ENCODE results near the gene DLG1. TPM values are rescaled to one million over a fixed set of nuclear protein-coding genes. Genes with fewer than 3 reads are reported as not detected.
"Not testable (repeated sequence)": the region's sequence is repeated elsewhere in the genome, so short reads cannot be mapped to it uniquely, and the experiment has no call there.

DLG1 gene
- total RNA-seq, 4 donors from 2014 or later: 136 to 221 (median 172) TPM

DNA sequence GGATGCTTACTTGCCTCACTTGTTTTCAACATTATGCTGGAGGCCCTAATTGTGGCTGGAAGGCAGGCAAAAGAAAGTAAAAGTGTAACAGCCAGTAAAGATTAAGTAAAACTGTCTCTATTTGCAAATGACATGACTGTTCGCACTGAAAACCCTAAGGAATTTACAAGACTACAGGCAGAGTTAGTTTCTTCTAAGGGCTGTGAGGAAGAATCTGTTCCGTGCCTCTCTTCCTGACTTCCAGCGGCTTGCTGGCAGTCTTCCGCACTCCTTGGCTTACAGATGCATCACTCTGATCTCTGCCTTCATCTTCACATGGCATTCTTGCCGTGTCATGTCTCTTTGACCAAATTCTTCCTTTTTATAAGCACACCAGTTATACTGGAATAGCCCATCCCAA, 86.1 kb downstream of the DLG1 start:
- Histone ChIP-seq H3K27me3 (no peaks in the 10 kb centered on the region), H3K27ac (no peak overlapping the region), H3K4me3 (no peak overlapping the region), H3K9me3 (no peaks in the 10 kb centered on the region), H3K36me3 (no peaks in the 10 kb centered on the region), H3K4me1 (no peaks in the 10 kb centered on the region)
- no peak for TF ChIP-seq CTCF (IDR thresholded peaks at IDR 0.05)
- no peak for TF ChIP-seq POLR2A (IDR thresholded peaks at IDR 0.05)
- no peak for DNase-seq

DNA sequence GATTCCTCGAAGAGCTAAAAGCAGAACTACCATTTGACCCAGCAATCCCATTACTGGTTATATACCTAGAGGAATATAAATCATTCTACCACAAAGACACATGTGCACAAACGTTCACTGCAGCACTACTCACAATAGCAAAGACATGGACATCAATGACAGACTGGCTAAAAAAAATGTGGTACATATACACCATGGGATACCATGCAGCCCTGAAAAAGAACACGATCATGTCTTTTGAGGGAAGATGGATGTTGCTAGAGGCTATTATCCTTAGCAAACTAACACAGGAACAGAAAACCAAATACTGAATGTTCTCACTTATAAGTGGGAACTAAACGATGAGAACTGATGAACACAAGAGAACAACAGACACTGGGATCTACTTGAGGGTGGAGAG, 86.7 kb downstream of the DLG1 start:
- H3K4me1 ChIP-seq, H3K27ac ChIP-seq, H3K4me3 ChIP-seq, DNase-seq, H3K36me3 ChIP-seq, H3K9me3 ChIP-seq, H3K27me3 ChIP-seq: not testable (repeated sequence)

DNA sequence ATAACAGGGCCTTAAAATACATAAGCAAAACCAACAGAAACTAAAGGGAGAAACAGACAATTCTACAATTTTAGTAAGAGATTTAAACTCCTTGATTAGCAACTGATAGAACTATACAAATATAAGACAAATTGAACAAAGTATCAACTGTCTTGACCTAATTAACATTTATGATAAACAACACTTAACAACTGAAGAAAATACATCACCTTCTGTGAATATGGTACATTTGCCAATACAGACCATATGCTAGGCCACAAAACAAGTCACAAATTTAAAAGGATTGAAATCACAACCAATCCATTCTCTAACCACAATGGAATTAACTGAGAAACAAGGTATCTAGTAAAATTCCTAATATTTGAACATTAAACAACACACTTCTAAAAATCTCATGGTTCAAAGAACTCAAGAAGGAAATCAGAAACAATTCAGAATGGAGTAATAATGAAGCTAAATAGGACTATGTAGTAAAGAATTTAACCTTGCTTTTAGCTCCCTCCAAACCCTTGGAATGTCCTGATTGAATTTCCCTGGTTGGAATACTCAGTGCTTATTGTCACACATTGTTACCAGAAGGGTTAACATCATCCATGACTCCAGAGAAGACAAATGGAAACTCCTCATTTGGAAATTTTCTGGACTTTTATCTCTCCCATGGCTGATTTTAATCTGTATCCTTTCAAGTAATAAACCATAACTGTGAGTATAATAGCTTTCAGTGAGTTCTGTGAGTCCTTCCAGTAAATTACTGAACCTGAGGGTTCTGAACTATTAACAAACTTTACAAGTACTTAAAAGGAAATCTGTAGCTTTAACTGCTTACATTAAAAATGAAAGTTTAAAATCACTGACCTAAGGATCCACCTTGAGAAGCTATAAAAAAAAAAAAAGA, 88.8 kb downstream of the DLG1 start:
- peaks cover 0 to 3% (median under 1%) of the 10 kb centered on the region in 4 donors for H3K4me1 ChIP-seq
- no peaks in the 10 kb centered on the region for H3K9me3 ChIP-seq
- TF ChIP-seq POLR2A (IDR thresholded peaks at IDR 0.05) (no peak), CTCF (IDR thresholded peaks at IDR 0.05) (no peak)
- H3K27me3 ChIP-seq: no peaks in the 10 kb centered on the region
- no peak overlapping the region for H3K27ac ChIP-seq
- H3K4me3 ChIP-seq: no peak overlapping the region
- H3K36me3 ChIP-seq: no peaks in the 10 kb centered on the region
- DNase-seq: no peak

DNA sequence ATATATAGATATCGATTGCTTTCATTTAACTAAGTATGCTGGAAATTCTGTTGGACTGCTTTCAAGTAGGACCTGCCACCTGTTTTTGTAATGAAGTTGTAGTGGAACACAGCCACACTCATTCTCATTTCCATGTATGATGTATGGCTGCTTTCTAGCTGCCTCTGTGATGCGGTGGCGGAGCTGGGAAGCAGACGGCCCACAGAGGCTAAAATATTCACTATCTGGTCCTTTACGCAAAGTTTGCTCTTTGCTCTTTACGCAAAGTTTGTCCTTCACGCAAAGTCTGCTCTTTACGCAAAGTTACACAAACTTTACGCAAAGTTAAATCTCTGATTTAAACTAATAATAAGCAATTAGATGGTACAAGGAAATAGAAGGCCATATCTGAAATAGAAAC, 91.5 kb downstream of the DLG1 start:
- Histone ChIP-seq H3K27me3 (no peaks in the 10 kb centered on the region), H3K4me3 (no peak overlapping the region), H3K36me3 (no peaks in the 10 kb centered on the region), H3K4me1 (peaks cover 0 to 3% (median 1%) of the 10 kb centered on the region in 4 donors), H3K27ac (no peak overlapping the region), H3K9me3 (no peaks in the 10 kb centered on the region)
- no peak for DNase-seq
- no peak for TF ChIP-seq POLR2A (IDR thresholded peaks at IDR 0.05)
- TF ChIP-seq CTCF (IDR thresholded peaks at IDR 0.05): no peak

GRCh38 chr3:197205675-197206074, 92.7 kb downstream of the DLG1 start:
- Histone ChIP-seq H3K27ac (no peak overlapping the region), H3K36me3 (no peaks in the 10 kb centered on the region), H3K9me3 (no peaks in the 10 kb centered on the region), H3K27me3 (no peaks in the 10 kb centered on the region), H3K4me1 (peaks cover 0 to 3% (median 1%) of the 10 kb centered on the region in 4 donors), H3K4me3 (no peak overlapping the region)
- DNase-seq: no peak
- TF ChIP-seq POLR2A (IDR thresholded peaks at IDR 0.05): no peak
- TF ChIP-seq CTCF (IDR thresholded peaks at IDR 0.05): no peak

DNA sequence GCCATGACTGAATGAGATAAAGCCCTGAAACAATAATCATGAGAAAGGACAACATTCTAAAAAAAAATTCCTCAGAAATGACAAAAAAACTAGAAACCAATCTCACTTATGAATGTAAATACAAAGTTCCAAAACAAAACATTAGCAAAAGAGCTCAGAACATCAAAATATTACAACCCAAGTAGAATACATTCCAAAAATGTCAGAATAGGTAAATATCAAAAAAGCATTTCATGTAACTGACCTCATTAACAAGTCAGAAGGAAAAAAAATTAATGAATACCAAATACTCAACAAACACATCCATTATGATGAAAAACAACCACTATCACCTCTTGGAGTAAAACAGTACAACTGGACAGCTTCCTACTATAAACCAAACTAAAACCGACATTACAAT, 93.1 kb downstream of the DLG1 start:
- TF ChIP-seq POLR2A (IDR thresholded peaks at IDR 0.05) (no peak), CTCF (IDR thresholded peaks at IDR 0.05) (no peak)
- Histone ChIP-seq H3K4me3 (no peak overlapping the region), H3K27me3 (no peaks in the 10 kb centered on the region), H3K27ac (no peak overlapping the region), H3K9me3 (no peaks in the 10 kb centered on the region), H3K36me3 (no peaks in the 10 kb centered on the region), H3K4me1 (peaks cover 0 to 3% (median 1%) of the 10 kb centered on the region in 4 donors)
- no peak for DNase-seq
